ENCODE data around the gene SIGLEC6.
"Not testable (repeated sequence)": the region's sequence is repeated elsewhere in the genome, so short reads cannot be mapped to it uniquely, and the experiment has no call there.

- not testable (repeated sequence) for TF ChIP-seq CTCF (IDR thresholded peaks at IDR 0.05); ZFX (IDR thresholded peaks at IDR 0.05; ENCODE audit: borderline replicate concordance)
Measured at GRCh38 chr19:51500931-51501330, 30.5 kb downstream of the SIGLEC6 start.
